ENCODE data around the gene AOPEP. TPM values are rescaled to one million over a fixed set of nuclear protein-coding genes. Genes with fewer than 3 reads are reported as not detected.

AOPEP gene
- total and polyA plus RNA-seq, 2 of the 13 experiments (the other 11 are each of a cell fraction or from before 2014, with no cell fraction given): 22.2 to 41.6 TPM

- TF ChIP-seq BRF2 (CRISPR knock-in tag; IDR thresholded peaks at IDR 0.05) (no peak), ZBTB40 (IDR thresholded peaks at IDR 0.05) (no peak), ZBTB40 (CRISPR knock-in tag; IDR thresholded peaks at IDR 0.05) (peak; percentile 48; the same call in 1 of the 2 replicates), HOXA3 (CRISPR knock-in tag; IDR thresholded peaks at IDR 0.05) (peak; percentile 73; the same call in 1 of the 2 replicates), CHD2 (IDR thresholded peaks at IDR 0.05; ENCODE audit: low read depth, low read length) (no peak), RFX5 (IDR thresholded peaks at IDR 0.05; ENCODE audit: low read depth, low read length) (no peak), MYNN (CRISPR knock-in tag; IDR thresholded peaks at IDR 0.05; ENCODE audit: low read depth) (no peak), ZNF574 (CRISPR knock-in tag; IDR thresholded peaks at IDR 0.05) (peak; percentile 40), PITX1 (CRISPR knock-in tag; IDR thresholded peaks at IDR 0.05) (0 out of 2 replicates have a peak, but pooled peaks have one; percentile 37), ZNF451 (CRISPR knock-in tag; IDR thresholded peaks at IDR 0.05) (no peak), ZKSCAN1 (IDR thresholded peaks at IDR 0.05; ENCODE audit: low read length) (no peak), MLX (CRISPR knock-in tag; IDR thresholded peaks at IDR 0.05) (peak; percentile 53; the same call in 1 of the 2 replicates)
These were observed 344.1 kb downstream of the AOPEP start (continued) for GRCh38 chr9:95070549-95071021.
